Measurements from ENCODE around the gene ZNF518A.

ZNF518A gene

DNA sequence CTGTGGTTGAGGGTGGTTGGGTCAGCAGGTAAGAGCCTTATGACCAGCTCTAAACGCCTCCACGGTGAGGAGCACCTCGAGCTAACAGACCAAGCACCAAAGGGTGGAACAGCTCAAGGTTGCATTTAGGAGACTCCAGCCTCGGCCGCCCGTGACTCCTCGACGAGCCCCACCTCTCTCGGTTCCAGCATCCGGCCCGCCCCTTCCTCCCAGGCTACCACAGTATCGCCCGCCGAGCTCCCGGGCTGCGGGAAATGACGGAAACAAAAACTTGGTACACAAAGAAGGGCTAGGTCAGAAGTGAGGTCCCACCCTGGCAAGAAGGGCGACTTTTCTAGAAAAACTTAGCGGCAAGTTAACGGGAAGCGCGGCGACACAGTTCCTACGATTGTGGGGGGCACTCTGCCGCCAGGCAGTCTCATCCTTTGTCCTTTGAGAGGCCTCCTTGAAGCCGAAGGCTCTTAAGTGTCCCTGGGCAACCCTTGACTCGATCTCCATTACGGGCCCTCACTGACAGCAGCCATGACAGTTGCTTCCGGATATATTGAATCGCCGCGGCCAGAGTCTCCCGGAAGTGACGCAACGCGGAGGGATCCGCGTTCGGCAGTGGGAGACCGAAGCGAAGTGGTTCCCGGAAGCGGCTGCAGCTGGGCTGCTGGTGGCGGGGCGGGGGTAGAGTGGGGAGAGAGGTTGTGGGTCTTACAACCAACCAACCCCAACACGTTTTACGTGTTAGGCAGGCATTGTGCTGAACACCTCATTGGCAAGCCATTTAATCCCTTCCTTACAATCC is 40.2 kb upstream of the ZNF518A start (continued):
- TF ChIP-seq, protein P1, sequence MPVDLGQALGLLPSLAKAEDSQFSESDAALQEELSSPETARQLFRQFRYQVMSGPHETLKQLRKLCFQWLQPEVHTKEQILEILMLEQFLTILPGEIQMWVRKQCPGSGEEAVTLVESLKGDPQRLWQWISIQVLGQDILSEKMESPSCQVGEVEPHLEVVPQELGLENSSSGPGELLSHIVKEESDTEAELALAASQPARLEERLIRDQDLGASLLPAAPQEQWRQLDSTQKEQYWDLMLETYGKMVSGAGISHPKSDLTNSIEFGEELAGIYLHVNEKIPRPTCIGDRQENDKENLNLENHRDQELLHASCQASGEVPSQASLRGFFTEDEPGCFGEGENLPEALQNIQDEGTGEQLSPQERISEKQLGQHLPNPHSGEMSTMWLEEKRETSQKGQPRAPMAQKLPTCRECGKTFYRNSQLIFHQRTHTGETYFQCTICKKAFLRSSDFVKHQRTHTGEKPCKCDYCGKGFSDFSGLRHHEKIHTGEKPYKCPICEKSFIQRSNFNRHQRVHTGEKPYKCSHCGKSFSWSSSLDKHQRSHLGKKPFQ (tag by site-specific recombination; IDR thresholded peaks at IDR 0.05): 0 out of 2 replicates have a peak, but pooled peaks have one; percentile 49
- TF ChIP-seq, protein P2, sequence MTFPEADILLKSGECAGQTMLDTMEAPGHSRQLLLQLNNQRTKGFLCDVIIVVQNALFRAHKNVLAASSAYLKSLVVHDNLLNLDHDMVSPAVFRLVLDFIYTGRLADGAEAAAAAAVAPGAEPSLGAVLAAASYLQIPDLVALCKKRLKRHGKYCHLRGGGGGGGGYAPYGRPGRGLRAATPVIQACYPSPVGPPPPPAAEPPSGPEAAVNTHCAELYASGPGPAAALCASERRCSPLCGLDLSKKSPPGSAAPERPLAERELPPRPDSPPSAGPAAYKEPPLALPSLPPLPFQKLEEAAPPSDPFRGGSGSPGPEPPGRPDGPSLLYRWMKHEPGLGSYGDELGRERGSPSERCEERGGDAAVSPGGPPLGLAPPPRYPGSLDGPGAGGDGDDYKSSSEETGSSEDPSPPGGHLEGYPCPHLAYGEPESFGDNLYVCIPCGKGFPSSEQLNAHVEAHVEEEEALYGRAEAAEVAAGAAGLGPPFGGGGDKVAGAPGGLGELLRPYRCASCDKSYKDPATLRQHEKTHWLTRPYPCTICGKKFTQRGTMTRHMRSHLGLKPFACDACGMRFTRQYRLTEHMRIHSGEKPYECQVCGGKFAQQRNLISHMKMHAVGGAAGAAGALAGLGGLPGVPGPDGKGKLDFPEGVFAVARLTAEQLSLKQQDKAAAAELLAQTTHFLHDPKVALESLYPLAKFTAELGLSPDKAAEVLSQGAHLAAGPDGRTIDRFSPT (tag by site-specific recombination; IDR thresholded peaks at IDR 0.05): no peak
- TF ChIP-seq ZNF248 (tag by site-specific recombination; IDR thresholded peaks at IDR 0.05) (no peak), YY1 (tag by site-specific recombination; IDR thresholded peaks at IDR 0.05) (peak; percentile 98), ZNF274 (IDR thresholded peaks at IDR 0.05; ENCODE audit: low read length) (no peak), ZNF274 (tag by site-specific recombination; IDR thresholded peaks at IDR 0.05; ENCODE audit: borderline replicate concordance) (no peak), ZNF529 (tag by site-specific recombination; IDR thresholded peaks at IDR 0.05; ENCODE audit: insufficient replicate concordance) (no peak), HOXD13 (CRISPR knock-in tag; IDR thresholded peaks at IDR 0.05; ENCODE audit: borderline replicate concordance) (no peak), SETDB1 (IDR thresholded peaks at IDR 0.05; ENCODE audit: insufficient read length, low read length) (peak; percentile 71), ZNF623 (tag by site-specific recombination; IDR thresholded peaks at IDR 0.05) (no peak; the same call in 1 of the 2 replicates), ZNF266 (tag by site-specific recombination; IDR thresholded peaks at IDR 0.05; ENCODE audit: low read depth) (0 out of 2 replicates have a peak, but pooled peaks have one; percentile 6), ZNF239 (tag by site-specific recombination; IDR thresholded peaks at IDR 0.05) (no peak), MYNN (tag by site-specific recombination; IDR thresholded peaks at IDR 0.05; ENCODE audit: borderline replicate concordance) (no peak), ZBTB8A (tag by site-specific recombination; IDR thresholded peaks at IDR 0.05) (peak; percentile 79), ZNF2 (tag by site-specific recombination; IDR thresholded peaks at IDR 0.05) (peak; percentile 88), GLI4 (tag by site-specific recombination; IDR thresholded peaks at IDR 0.05) (0 out of 2 replicates have a peak, but pooled peaks have one; percentile 18), ZSCAN30 (tag by site-specific recombination; IDR thresholded peaks at IDR 0.05) (peak; percentile 96), ZNF558 (tag by site-specific recombination; IDR thresholded peaks at IDR 0.05) (peak; percentile 63; the same call in 1 of the 2 replicates), ZSCAN16 (tag by site-specific recombination; IDR thresholded peaks at IDR 0.05) (no peak), ZNF501 (tag by site-specific recombination; IDR thresholded peaks at IDR 0.05) (peak; percentile 96), ZNF19 (tag by site-specific recombination; IDR thresholded peaks at IDR 0.05; ENCODE audit: low read depth) (no peak), ZNF664 (tag by site-specific recombination; IDR thresholded peaks at IDR 0.05) (no peak)
- TF ChIP-seq, protein P3, sequence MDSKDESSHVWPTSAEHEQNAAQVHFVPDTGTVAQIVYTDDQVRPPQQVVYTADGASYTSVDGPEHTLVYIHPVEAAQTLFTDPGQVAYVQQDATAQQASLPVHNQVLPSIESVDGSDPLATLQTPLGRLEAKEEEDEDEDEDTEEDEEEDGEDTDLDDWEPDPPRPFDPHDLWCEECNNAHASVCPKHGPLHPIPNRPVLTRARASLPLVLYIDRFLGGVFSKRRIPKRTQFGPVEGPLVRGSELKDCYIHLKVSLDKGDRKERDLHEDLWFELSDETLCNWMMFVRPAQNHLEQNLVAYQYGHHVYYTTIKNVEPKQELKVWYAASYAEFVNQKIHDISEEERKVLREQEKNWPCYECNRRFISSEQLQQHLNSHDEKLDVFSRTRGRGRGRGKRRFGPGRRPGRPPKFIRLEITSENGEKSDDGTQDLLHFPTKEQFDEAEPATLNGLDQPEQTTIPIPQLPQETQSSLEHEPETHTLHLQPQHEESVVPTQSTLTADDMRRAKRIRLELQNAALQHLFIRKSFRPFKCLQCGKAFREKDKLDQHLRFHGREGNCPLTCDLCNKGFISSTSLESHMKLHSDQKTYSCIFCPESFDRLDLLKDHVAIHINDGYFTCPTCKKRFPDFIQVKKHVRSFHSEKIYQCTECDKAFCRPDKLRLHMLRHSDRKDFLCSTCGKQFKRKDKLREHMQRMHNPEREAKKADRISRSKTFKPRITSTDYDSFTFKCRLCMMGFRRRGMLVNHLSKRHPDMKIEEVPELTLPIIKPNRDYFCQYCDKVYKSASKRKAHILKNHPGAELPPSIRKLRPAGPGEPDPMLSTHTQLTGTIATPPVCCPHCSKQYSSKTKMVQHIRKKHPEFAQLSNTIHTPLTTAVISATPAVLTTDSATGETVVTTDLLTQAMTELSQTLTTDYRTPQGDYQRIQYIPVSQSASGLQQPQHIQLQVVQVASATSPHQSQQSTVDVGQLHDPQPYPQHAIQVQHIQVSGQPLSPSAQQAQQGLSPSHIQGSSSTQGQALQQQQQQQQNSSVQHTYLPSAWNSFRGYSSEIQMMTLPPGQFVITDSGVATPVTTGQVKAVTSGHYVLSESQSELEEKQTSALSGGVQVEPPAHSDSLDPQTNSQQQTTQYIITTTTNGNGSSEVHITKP (tag by site-specific recombination; IDR thresholded peaks at IDR 0.05): peak; percentile 85
- TF ChIP-seq, protein P4, sequence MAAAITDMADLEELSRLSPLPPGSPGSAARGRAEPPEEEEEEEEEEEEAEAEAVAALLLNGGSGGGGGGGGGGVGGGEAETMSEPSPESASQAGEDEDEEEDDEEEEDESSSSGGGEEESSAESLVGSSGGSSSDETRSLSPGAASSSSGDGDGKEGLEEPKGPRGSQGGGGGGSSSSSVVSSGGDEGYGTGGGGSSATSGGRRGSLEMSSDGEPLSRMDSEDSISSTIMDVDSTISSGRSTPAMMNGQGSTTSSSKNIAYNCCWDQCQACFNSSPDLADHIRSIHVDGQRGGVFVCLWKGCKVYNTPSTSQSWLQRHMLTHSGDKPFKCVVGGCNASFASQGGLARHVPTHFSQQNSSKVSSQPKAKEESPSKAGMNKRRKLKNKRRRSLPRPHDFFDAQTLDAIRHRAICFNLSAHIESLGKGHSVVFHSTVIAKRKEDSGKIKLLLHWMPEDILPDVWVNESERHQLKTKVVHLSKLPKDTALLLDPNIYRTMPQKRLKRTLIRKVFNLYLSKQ (tag by site-specific recombination; IDR thresholded peaks at IDR 0.05; ENCODE audit: borderline replicate concordance): no peak
- TF ChIP-seq, protein P5, sequence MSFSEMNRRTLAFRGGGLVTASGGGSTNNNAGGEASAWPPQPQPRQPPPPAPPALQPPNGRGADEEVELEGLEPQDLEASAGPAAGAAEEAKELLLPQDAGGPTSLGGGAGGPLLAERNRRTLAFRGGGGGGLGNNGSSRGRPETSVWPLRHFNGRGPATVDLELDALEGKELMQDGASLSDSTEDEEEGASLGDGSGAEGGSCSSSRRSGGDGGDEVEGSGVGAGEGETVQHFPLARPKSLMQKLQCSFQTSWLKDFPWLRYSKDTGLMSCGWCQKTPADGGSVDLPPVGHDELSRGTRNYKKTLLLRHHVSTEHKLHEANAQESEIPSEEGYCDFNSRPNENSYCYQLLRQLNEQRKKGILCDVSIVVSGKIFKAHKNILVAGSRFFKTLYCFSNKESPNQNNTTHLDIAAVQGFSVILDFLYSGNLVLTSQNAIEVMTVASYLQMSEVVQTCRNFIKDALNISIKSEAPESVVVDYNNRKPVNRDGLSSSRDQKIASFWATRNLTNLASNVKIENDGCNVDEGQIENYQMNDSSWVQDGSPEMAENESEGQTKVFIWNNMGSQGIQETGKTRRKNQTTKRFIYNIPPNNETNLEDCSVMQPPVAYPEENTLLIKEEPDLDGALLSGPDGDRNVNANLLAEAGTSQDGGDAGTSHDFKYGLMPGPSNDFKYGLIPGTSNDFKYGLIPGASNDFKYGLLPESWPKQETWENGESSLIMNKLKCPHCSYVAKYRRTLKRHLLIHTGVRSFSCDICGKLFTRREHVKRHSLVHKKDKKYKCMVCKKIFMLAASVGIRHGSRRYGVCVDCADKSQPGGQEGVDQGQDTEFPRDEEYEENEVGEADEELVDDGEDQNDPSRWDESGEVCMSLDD (tag by site-specific recombination; IDR thresholded peaks at IDR 0.05): peak; percentile 49; the same call in 1 of the 2 replicates
- TF ChIP-seq, protein P6, sequence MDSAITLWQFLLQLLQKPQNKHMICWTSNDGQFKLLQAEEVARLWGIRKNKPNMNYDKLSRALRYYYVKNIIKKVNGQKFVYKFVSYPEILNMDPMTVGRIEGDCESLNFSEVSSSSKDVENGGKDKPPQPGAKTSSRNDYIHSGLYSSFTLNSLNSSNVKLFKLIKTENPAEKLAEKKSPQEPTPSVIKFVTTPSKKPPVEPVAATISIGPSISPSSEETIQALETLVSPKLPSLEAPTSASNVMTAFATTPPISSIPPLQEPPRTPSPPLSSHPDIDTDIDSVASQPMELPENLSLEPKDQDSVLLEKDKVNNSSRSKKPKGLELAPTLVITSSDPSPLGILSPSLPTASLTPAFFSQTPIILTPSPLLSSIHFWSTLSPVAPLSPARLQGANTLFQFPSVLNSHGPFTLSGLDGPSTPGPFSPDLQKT (IDR thresholded peaks at IDR 0.05; ENCODE audit: borderline replicate concordance, low read depth, low read length): peak; percentile 68

All from HEK293 (cell line).